Adipocyte (in vitro differentiated cells): ENCODE data around the gene HMHB1.

Experiments used
- DNase-seq: peaks from one replicate; pipeline ENCODE4 v3.0.0-alpha.2; 2015; ENCODE audit warnings: low read depth
- H3K27me3 ChIP-seq: replicated peaks from 2 replicates; pipeline ENCODE4 v1.7.0; 2013; ENCODE audit warnings: mild to moderate bottlenecking, low read length, moderate library complexity; ENCODE audit not compliant: control insufficient read depth, insufficient read depth
- H3K36me3 ChIP-seq: 2 replicates; pipeline ENCODE4 v1.7.0; 2013; ENCODE audit warnings: low read length, mild to moderate bottlenecking, moderate library complexity; ENCODE audit not compliant: control insufficient read depth, insufficient read depth, severe bottlenecking
- H3K4me1 ChIP-seq: 2 replicates; pipeline ENCODE4 v1.7.0; 2013; ENCODE audit warnings: mild to moderate bottlenecking, low read length, moderate library complexity; ENCODE audit not compliant: control insufficient read depth, insufficient read depth
- H3K4me3 ChIP-seq: 2 replicates; pipeline ENCODE4 v1.7.0; 2013; ENCODE audit warnings: mild to moderate bottlenecking, low read length, moderate library complexity
- H3K9ac ChIP-seq: 2 replicates; pipeline ENCODE4 v1.7.0; 2013; ENCODE audit warnings: mild to moderate bottlenecking, low read length, moderate library complexity
- H3K9me3 ChIP-seq: 2 replicates; pipeline ENCODE4 v1.7.0; 2013; ENCODE audit warnings: mild to moderate bottlenecking, low read length, moderate library complexity; ENCODE audit not compliant: control insufficient read depth

HMHB1 gene

GRCh38 chr5:143781993-143782520 is 29.9 kb upstream of the HMHB1 start:
- peak; percentile 15 for DNase-seq
- Histone ChIP-seq H3K27me3 (no peaks in the 10 kb centered on the region), H3K9me3 (no peaks in the 10 kb centered on the region), H3K4me3 (no peak overlapping the region), H3K36me3 (no peaks in the 10 kb centered on the region), H3K9ac (no peak overlapping the region), H3K4me1 (peaks cover 8% of the 10 kb centered on the region)

- no peak overlapping the region for H3K9ac ChIP-seq
- H3K36me3 ChIP-seq, result no peaks in the 10 kb centered on the region
- no peaks in the 10 kb centered on the region for H3K9me3 ChIP-seq
- DNase-seq, result no peak
- H3K27me3 ChIP-seq, result no peaks in the 10 kb centered on the region
- H3K4me1 ChIP-seq, result peaks cover 8% of the 10 kb centered on the region
- no peak overlapping the region for H3K4me3 ChIP-seq
These were observed 29.2 kb upstream of the HMHB1 start for GRCh38 chr5:143782588-143783386.

GRCh38 chr5:143788401-143788800 is 23.6 kb upstream of the HMHB1 start:
- Histone ChIP-seq H3K27me3 (no peaks in the 10 kb centered on the region), H3K9ac (no peak overlapping the region), H3K4me1 (peaks cover 14% of the 10 kb centered on the region), H3K9me3 (no peaks in the 10 kb centered on the region), H3K4me3 (no peak overlapping the region), H3K36me3 (no peaks in the 10 kb centered on the region)
- no peak for DNase-seq

- peaks cover 14% of the 10 kb centered on the region for H3K4me1 ChIP-seq
- H3K9ac ChIP-seq, result no peak overlapping the region
- no peaks in the 10 kb centered on the region for H3K27me3 ChIP-seq
- DNase-seq, result no peak
- no peak overlapping the region for H3K4me3 ChIP-seq
- no peaks in the 10 kb centered on the region for H3K9me3 ChIP-seq
- no peaks in the 10 kb centered on the region for H3K36me3 ChIP-seq
These were observed 21.4 kb upstream of the HMHB1 start for GRCh38 chr5:143790457-143791112.

GRCh38 chr5:143791848-143792731 is 19.9 kb upstream of the HMHB1 start:
- no peaks in the 10 kb centered on the region for H3K27me3 ChIP-seq
- no peaks in the 10 kb centered on the region for H3K36me3 ChIP-seq
- no peak for DNase-seq
- no peak overlapping the region for H3K9ac ChIP-seq
- no peak overlapping the region for H3K4me3 ChIP-seq
- no peaks in the 10 kb centered on the region for H3K9me3 ChIP-seq
- H3K4me1 ChIP-seq, result peaks cover 19% of the 10 kb centered on the region

GRCh38 chr5:143793249-143793648 is 18.7 kb upstream of the HMHB1 start:
- Histone ChIP-seq H3K9me3 (no peaks in the 10 kb centered on the region), H3K4me1 (peaks cover 23% of the 10 kb centered on the region), H3K27me3 (no peaks in the 10 kb centered on the region), H3K36me3 (no peaks in the 10 kb centered on the region), H3K9ac (no peak overlapping the region), H3K4me3 (no peak overlapping the region)
- peak; percentile 38 for DNase-seq

- Histone ChIP-seq H3K36me3 (no peaks in the 10 kb centered on the region), H3K4me3 (no peak overlapping the region), H3K9ac (no peak overlapping the region), H3K27me3 (no peaks in the 10 kb centered on the region), H3K9me3 (no peaks in the 10 kb centered on the region), H3K4me1 (peaks cover 26% of the 10 kb centered on the region)
- DNase-seq, result no peak
These were observed 15.8 kb upstream of the HMHB1 start for GRCh38 chr5:143796125-143796524.

GRCh38 chr5:143796753-143797152 is 15.2 kb upstream of the HMHB1 start:
- Histone ChIP-seq H3K9me3 (no peaks in the 10 kb centered on the region), H3K36me3 (no peaks in the 10 kb centered on the region)

GRCh38 chr5:143800715-143801114 is 11.2 kb upstream of the HMHB1 start:
- no peak overlapping the region for H3K9ac ChIP-seq

More at GRCh38 chr5:143796753-143797152, 15.2 kb upstream of the HMHB1 start:
- DNase-seq, result no peak
- peaks cover 29% of the 10 kb centered on the region for H3K4me1 ChIP-seq
- H3K9ac ChIP-seq, result no peak overlapping the region
- H3K4me3 ChIP-seq, result no peak overlapping the region
- no peaks in the 10 kb centered on the region for H3K27me3 ChIP-seq

GRCh38 chr5:143801252-143801939 is 10.6 kb upstream of the HMHB1 start:
- H3K27me3 ChIP-seq, result no peaks in the 10 kb centered on the region
- DNase-seq, result no peak
- no peaks in the 10 kb centered on the region for H3K9me3 ChIP-seq
- H3K4me1 ChIP-seq, result peaks cover 9% of the 10 kb centered on the region
- no peak overlapping the region for H3K9ac ChIP-seq
- H3K36me3 ChIP-seq, result no peaks in the 10 kb centered on the region
- H3K4me3 ChIP-seq, result no peak overlapping the region

More at GRCh38 chr5:143800715-143801114, 11.2 kb upstream of the HMHB1 start:
- DNase-seq, result peak; percentile 9
- no peaks in the 10 kb centered on the region for H3K27me3 ChIP-seq
- no peaks in the 10 kb centered on the region for H3K9me3 ChIP-seq
- H3K4me1 ChIP-seq, result peaks cover 14% of the 10 kb centered on the region
- no peak overlapping the region for H3K4me3 ChIP-seq
- H3K36me3 ChIP-seq, result no peaks in the 10 kb centered on the region
